Suprapubic skin (tissue), 4 donors: Measurements from ENCODE around the gene GRB10.

Experiments used
- CTCF ChIP-seq, 2 donors: fragments of 200-600 bp in 1 of 2; fragments of 450-650 bp in 1 of 2; sonication (generic) in 1 of 2; IDR thresholded peaks; one replicate each; pipeline ENCODE4 v1.5.1; 2016 to 2019; ENCODE audit warnings: antibody characterized with exemption in 2 of 2, mild to moderate bottlenecking in 1 of 2, moderate library complexity in 1 of 2
- EP300 ChIP-seq: sonication (generic); formaldehyde crosslinking; IDR thresholded peaks from one replicate; pipeline ENCODE4 v1.6.1; 2017; ENCODE audit warnings: antibody characterized with exemption
- POLR2A ChIP-seq, 2 donors: fragments of 450-650 bp; IDR thresholded peaks; one replicate each; pipeline ENCODE4 v1.6.1; 2017; ENCODE audit warnings: antibody characterized with exemption in 2 of 2, mild to moderate bottlenecking in 2 of 2, moderate library complexity in 2 of 2
- POLR2AphosphoS5 ChIP-seq, 3 donors: sonication (generic); formaldehyde crosslinking; IDR thresholded peaks; one replicate each; pipeline ENCODE4 v1.6.1; 2017; ENCODE audit warnings: antibody characterized with exemption in 3 of 3

DNA sequence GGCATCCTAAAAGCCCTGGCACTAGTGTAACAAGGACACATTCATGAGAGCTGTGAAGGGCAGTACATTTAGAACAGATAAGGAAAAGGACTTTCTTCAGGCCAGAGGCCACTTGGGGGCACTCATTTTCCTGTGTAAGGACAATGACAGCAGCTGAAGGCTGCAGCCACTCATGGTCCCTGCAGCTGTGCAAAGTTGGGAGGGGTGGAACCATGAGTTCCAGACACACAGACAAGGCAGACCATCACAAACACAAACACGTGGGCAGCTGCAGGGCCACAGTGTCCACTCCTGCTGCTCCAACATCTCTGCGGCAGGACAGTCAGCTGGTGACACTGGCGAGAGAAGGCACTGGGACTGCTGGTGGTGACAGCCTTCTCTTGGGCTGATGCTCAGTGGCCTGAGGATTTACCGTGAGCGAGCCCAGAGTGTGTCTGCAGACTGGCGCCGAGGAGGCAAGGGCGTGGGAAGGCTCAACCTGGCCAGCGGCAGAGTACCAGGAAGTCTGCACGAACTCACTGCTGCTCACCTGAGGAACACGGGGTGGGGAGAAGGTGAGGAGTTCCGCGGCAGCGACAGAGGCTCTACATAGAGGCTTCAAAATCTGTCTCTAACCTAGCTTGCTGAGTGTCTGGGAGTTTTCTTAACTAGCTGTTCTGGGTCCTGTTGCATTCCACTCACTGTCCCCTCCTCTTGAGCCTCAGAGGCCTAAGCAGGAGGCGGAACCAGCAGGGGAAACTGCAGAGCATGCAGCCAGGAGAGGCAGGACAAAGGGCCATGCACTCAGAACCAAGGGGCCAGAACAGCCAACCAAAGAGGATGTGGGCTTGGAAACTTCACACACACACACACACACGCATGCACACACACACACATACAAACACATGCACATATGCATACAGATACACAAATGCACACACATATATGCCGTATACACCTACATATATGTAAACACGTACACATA lies 141.0 kb downstream of the GRB10 start:
- TF ChIP-seq CTCF (IDR thresholded peaks at IDR 0.05) (no peak), POLR2AphosphoS5 (IDR thresholded peaks at IDR 0.05) (no peak), POLR2A (IDR thresholded peaks at IDR 0.05) (no peak), EP300 (no peak)
